Fibroblast of lung (primary cell): ENCODE measurements around the gene WDR27. TPM values are rescaled to one million over a fixed set of nuclear protein-coding genes. Genes with fewer than 3 reads are reported as not detected.

ENCODE experiments used
- DNase-seq, 2 donors: peaks; one replicate each; pipeline versions ENCODE4 v3.0.0 to v3.0.0-alpha.2; 2010; ENCODE audit warnings: low read depth in 2 of 2
- H2AFZ ChIP-seq: 2 replicates; pipeline ENCODE4 v1.5.1; 2012; ENCODE audit warnings: low read length, control low read depth, inconsistent platforms
- H3K27ac ChIP-seq: 2 replicates; pipeline ENCODE4 v1.5.1; 2011; ENCODE audit warnings: low read length, control low read depth; ENCODE audit not compliant: insufficient read depth
- H3K27me3 ChIP-seq: 2 replicates; pipeline ENCODE4 v1.5.1; 2011; ENCODE audit warnings: mild to moderate bottlenecking, low read length; ENCODE audit not compliant: control insufficient read depth, insufficient read depth
- H3K36me3 ChIP-seq: 2 replicates; pipeline ENCODE4 v1.5.1; 2011; ENCODE audit warnings: low read length; ENCODE audit not compliant: control insufficient read depth, insufficient read depth
- H3K4me1 ChIP-seq: 2 replicates; pipeline ENCODE4 v1.5.1; 2011; ENCODE audit warnings: low read length; ENCODE audit not compliant: control insufficient read depth, insufficient read depth; ENCODE audit errors: extremely low read depth
- H3K4me2 ChIP-seq: 2 replicates; pipeline ENCODE4 v1.5.1; 2011; ENCODE audit warnings: low read length, control low read depth; ENCODE audit not compliant: insufficient read depth; ENCODE audit errors: extremely low read depth
- H3K4me3 ChIP-seq, 4 experiments: fragments of 200-600 bp in 1 of 4; sonication (generic) in 1 of 4; replicated peaks in 1 of 4; 2 replicates each; pipeline ENCODE4 v1.5.1; 2011 to 2016; ENCODE audit warnings: low read length in 4 of 4, low read depth in 3 of 4, mild to moderate bottlenecking in 3 of 4, control low read depth in 2 of 4, inconsistent platforms in 1 of 4, mixed read lengths in 1 of 4; ENCODE audit not compliant: insufficient read depth in 1 of 4; ENCODE audit errors: control extremely low read depth in 1 of 4
- H3K79me2 ChIP-seq: 2 replicates; pipeline ENCODE4 v1.5.1; 2012; ENCODE audit warnings: mild to moderate bottlenecking, low read length, inconsistent platforms; ENCODE audit not compliant: control insufficient read depth, insufficient read depth
- H3K9ac ChIP-seq: 2 replicates; pipeline ENCODE4 v1.5.1; 2011; ENCODE audit warnings: mild to moderate bottlenecking, low read length, control low read depth; ENCODE audit not compliant: insufficient read depth
- H3K9me3 ChIP-seq: 2 replicates; pipeline ENCODE4 v1.5.1; 2012; ENCODE audit warnings: low read depth, low read length; ENCODE audit not compliant: control insufficient read depth, insufficient read depth
- H4K20me1 ChIP-seq: 2 replicates; pipeline ENCODE4 v1.5.1; 2011; ENCODE audit warnings: low read length; ENCODE audit not compliant: control insufficient read depth, insufficient read depth; ENCODE audit errors: extremely low read depth
- EZH2 ChIP-seq: IDR thresholded peaks from 2 replicates; pipeline ENCODE4 v1.5.1; 2012; ENCODE audit warnings: low read length, control low read depth, mild to moderate bottlenecking; ENCODE audit errors: missing control alignments
- polyA plus RNA-seq, 2 donors: library from polyadenylated mRNA; depleted of rRNA in 1 of 2; stranded (reverse) in 1 of 2; unstranded in 1 of 2; fragments of >200 nt; gene quantifications; 2 replicates each; pipeline ENCODE4 v1.2.1, GENCODE V29; 2011 to 2012; ENCODE audit warnings: missing spikeins in 1 of 2
- total RNA-seq: library from RNA; depleted of rRNA; stranded (reverse); fragments of >200 nt; gene quantifications from 2 replicates; pipeline ENCODE4 v1.2.1, GENCODE V29; 2014
- TF ChIP-seq, protein P1 (sequence below), 2 donors: IDR thresholded peaks in 1 of 2; conservative IDR thresholded peaks in 1 of 2; 1 replicate in 1 of 2; 2 replicates in 1 of 2; pipeline ENCODE4 v1.5.1; 2011 to 2012; ENCODE audit warnings: low read length in 2 of 2, control low read depth in 1 of 2, inconsistent platforms in 1 of 2, low read depth in 1 of 2, mild to moderate bottlenecking in 1 of 2

Gene WDR27
- total and polyA plus RNA-seq, 2 donors (not counting 1 experiment from before 2014, with no cell fraction given), result 8.8 to 23.3 TPM

DNA sequence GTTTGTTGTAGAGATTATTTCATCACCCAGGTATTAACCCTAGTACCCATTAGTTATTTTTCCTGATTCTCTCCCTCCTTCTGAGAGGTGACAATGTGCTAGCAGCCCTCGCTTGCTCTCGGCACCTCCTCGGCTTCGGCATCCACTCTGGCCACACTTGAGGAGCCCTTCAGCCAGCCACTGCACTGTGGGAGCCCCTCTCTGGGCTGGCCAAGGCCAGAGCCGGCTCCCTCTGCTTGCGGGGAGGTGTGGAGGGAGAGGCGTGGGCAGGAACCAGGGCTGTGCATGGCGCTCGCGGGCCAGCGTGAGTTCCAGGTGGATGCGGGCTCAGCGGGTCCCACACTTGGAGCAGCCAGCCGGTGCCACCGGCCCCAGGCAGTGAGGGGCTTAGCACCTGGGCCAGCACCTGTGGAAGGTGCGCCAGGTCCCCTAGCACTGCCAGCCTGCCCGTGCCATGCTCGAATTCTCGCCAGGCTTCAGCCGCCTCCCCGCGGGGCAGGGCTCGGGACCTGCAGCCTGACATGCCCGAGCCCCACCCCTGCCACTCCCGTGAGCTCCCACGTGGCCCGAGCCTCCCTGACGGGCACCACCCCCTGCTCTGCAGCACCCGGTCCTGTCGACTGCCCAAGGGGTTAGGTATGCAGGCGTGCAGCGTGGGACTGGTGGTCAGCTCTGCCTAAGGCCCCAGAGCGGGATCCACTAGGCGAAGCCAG, 221.9 kb downstream of the WDR27 start:
- Histone ChIP-seq H3K4me1 (no peaks in the 10 kb centered on the region), H3K4me2 (no peak overlapping the region), H3K79me2 (no peaks in the 10 kb centered on the region), H3K9me3 (no peaks in the 10 kb centered on the region), H3K36me3 (no peaks in the 10 kb centered on the region), H2AFZ (no peak overlapping the region), H3K4me3 (no peak overlapping the region), H3K27ac (no peak overlapping the region), H3K27me3 (no peaks in the 10 kb centered on the region), H4K20me1 (no peaks in the 10 kb centered on the region), H3K9ac (no peak overlapping the region)
- no peak for DNase-seq
- TF ChIP-seq, protein P1, sequence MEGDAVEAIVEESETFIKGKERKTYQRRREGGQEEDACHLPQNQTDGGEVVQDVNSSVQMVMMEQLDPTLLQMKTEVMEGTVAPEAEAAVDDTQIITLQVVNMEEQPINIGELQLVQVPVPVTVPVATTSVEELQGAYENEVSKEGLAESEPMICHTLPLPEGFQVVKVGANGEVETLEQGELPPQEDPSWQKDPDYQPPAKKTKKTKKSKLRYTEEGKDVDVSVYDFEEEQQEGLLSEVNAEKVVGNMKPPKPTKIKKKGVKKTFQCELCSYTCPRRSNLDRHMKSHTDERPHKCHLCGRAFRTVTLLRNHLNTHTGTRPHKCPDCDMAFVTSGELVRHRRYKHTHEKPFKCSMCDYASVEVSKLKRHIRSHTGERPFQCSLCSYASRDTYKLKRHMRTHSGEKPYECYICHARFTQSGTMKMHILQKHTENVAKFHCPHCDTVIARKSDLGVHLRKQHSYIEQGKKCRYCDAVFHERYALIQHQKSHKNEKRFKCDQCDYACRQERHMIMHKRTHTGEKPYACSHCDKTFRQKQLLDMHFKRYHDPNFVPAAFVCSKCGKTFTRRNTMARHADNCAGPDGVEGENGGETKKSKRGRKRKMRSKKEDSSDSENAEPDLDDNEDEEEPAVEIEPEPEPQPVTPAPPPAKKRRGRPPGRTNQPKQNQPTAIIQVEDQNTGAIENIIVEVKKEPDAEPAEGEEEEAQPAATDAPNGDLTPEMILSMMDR (conservative IDR thresholded peaks at IDR 0.05 in 1 of 2, IDR thresholded peaks at IDR 0.05 in 1 of 2; ENCODE audit: low read depth in 1 of 2, low read length in 2 of 2), result no peak
- no peak for TF ChIP-seq EZH2

DNA sequence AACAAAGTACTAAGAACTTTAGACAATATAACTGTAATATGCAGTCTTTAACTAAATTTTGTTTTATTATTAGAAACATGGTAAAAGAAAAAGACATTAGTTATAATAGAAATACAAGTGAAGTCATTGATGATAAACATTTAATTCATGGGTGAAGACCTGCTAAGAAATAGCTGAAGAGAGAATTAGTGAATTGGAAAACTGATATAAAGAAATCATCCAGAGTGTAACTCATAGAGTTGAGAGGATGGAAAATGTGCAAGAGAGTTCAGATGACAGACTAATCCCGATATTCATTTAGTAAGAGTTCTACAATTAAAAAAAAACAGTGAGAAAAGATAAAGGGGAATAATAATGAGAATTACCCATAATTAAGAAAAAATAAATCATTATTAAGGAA, 227.5 kb downstream of the WDR27 start:
- H3K27me3 ChIP-seq, result no peaks in the 10 kb centered on the region
- TF ChIP-seq, protein P1 (conservative IDR thresholded peaks at IDR 0.05 in 1 of 2, IDR thresholded peaks at IDR 0.05 in 1 of 2; ENCODE audit: low read depth in 1 of 2, low read length in 2 of 2), result no peak
- no peak for TF ChIP-seq EZH2

DNA sequence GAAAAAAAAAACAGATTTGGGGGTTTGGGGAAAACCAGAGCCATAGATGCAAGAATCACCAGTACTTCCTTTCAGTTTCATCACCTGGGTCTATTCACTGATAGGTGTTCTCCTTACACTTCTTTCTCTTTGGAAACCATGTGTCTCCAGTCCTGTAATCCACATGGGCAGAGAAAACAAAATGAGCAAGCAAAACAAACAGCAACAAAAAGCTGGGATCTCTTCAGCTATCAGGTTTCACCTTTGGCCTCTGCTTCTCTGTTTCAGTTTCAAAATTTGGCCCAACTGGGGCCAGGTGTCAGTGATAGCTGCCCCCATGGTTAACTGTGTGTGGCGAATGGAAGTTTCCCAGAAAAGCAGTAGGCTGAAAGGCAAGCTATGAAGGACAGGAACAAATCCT, 228.2 kb downstream of the WDR27 start:
- Histone ChIP-seq H2AFZ (no peak overlapping the region), H3K9me3 (no peaks in the 10 kb centered on the region), H3K27ac (no peak overlapping the region), H3K4me2 (no peak overlapping the region), H3K4me1 (no peaks in the 10 kb centered on the region), H3K4me3 (no peak overlapping the region), H4K20me1 (no peaks in the 10 kb centered on the region), H3K79me2 (no peaks in the 10 kb centered on the region), H3K27me3 (no peaks in the 10 kb centered on the region), H3K9ac (no peak overlapping the region), H3K36me3 (no peaks in the 10 kb centered on the region)
- no peak for TF ChIP-seq EZH2
- DNase-seq, result no peak

More for the DNA sequence above, 227.5 kb downstream of the WDR27 start:
- H4K20me1 ChIP-seq, result no peaks in the 10 kb centered on the region
- no peak overlapping the region for H2AFZ ChIP-seq
- H3K79me2 ChIP-seq, result no peaks in the 10 kb centered on the region
- H3K4me1 ChIP-seq, result no peaks in the 10 kb centered on the region
- H3K27ac ChIP-seq, result no peak overlapping the region
- no peak overlapping the region for H3K4me3 ChIP-seq
- H3K36me3 ChIP-seq, result no peaks in the 10 kb centered on the region
- no peak overlapping the region for H3K9ac ChIP-seq
- no peak overlapping the region for H3K4me2 ChIP-seq
- DNase-seq, result no peak
- H3K9me3 ChIP-seq, result no peaks in the 10 kb centered on the region
